SK-N-SH treated with all-trans-retinoic acid at 6 μM for 48 hours (cell line): ENCODE data around the gene WBP2.
"Not testable (repeated sequence)": the region's sequence is repeated elsewhere in the genome, so short reads cannot be mapped to it uniquely, and the experiment has no call there.

Experiments
- ESRRG ChIP-seq: fragments of 250-450 bp; sonication (Bioruptor Pico); IDR thresholded peaks from 2 replicates; pipeline ENCODE4 v1.6.1; 2021; ENCODE audit warnings: mild to moderate bottlenecking
- ISL1 ChIP-seq: fragments of 250-450 bp; sonication (Bioruptor Pico); IDR thresholded peaks from 2 replicates; pipeline ENCODE4 v2.1.2; 2022; ENCODE audit warnings: mild to moderate bottlenecking, moderate library complexity
- PPARA ChIP-seq: fragments of 250-450 bp; sonication (Bioruptor Pico); IDR thresholded peaks from 2 replicates; pipeline ENCODE4 v1.5.0; 2020; ENCODE audit warnings: mild to moderate bottlenecking, borderline replicate concordance
- RARB ChIP-seq: fragments of 250-450 bp; sonication (Bioruptor Pico); IDR thresholded peaks from 2 replicates; pipeline ENCODE4 v1.8.0; 2021; ENCODE audit warnings: mild to moderate bottlenecking, moderate library complexity
- ZFP3 ChIP-seq: fragments of 250-450 bp; sonication (Bioruptor Pico); IDR thresholded peaks from 2 replicates; pipeline ENCODE4 v1.5.0; 2020; ENCODE audit warnings: mild to moderate bottlenecking, moderate library complexity
- TF ChIP-seq, protein P1 (sequence below): fragments of 250-450 bp; sonication (Bioruptor Pico); IDR thresholded peaks from 2 replicates; pipeline ENCODE4 v1.8.0; 2020; ENCODE audit warnings: mild to moderate bottlenecking, moderate library complexity, borderline replicate concordance
- TF ChIP-seq, protein P2 (sequence below): fragments of 250-450 bp; sonication (Bioruptor Pico); IDR thresholded peaks from 2 replicates; pipeline ENCODE4 v1.8.0; 2021; ENCODE audit warnings: low read depth, mild to moderate bottlenecking, moderate library complexity, borderline replicate concordance
- TF ChIP-seq, protein P3 (sequence below): fragments of 250-450 bp; sonication (Bioruptor Pico); IDR thresholded peaks from 2 replicates; pipeline ENCODE4 v1.5.1; 2020; ENCODE audit warnings: low read depth, mild to moderate bottlenecking, moderate library complexity

DNA sequence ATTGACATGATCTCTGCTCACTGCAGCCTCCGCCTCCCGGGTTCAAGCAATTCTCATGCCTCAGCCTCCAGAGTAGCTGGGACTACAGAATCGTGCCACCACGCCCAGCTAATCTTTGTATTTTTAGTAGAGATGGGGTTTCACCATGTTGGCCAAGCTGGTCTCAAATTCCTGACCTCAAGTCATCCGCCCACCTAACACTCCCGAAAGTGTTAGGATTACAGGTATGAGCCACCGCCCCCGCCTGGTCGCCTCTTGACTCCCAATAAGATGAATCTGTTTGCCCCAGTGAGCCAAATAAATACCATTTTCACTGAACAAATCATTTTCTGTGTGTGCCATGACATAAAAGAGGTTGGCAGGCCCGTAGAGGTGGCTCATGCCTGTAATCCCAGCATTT lies 4.2 kb upstream of the WBP2 start:
- not testable (repeated sequence) for TF ChIP-seq ZFP3 (CRISPR knock-in tag); ESRRG (CRISPR knock-in tag); ISL1 (CRISPR knock-in tag); RARB; PPARA (CRISPR knock-in tag)
- TF ChIP-seq, protein P1, sequence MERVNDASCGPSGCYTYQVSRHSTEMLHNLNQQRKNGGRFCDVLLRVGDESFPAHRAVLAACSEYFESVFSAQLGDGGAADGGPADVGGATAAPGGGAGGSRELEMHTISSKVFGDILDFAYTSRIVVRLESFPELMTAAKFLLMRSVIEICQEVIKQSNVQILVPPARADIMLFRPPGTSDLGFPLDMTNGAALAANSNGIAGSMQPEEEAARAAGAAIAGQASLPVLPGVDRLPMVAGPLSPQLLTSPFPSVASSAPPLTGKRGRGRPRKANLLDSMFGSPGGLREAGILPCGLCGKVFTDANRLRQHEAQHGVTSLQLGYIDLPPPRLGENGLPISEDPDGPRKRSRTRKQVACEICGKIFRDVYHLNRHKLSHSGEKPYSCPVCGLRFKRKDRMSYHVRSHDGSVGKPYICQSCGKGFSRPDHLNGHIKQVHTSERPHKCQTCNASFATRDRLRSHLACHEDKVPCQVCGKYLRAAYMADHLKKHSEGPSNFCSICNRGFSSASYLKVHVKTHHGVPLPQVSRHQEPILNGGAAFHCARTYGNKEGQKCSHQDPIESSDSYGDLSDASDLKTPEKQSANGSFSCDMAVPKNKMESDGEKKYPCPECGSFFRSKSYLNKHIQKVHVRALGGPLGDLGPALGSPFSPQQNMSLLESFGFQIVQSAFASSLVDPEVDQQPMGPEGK (CRISPR knock-in tag) = not testable (repeated sequence)
- TF ChIP-seq, protein P2, sequence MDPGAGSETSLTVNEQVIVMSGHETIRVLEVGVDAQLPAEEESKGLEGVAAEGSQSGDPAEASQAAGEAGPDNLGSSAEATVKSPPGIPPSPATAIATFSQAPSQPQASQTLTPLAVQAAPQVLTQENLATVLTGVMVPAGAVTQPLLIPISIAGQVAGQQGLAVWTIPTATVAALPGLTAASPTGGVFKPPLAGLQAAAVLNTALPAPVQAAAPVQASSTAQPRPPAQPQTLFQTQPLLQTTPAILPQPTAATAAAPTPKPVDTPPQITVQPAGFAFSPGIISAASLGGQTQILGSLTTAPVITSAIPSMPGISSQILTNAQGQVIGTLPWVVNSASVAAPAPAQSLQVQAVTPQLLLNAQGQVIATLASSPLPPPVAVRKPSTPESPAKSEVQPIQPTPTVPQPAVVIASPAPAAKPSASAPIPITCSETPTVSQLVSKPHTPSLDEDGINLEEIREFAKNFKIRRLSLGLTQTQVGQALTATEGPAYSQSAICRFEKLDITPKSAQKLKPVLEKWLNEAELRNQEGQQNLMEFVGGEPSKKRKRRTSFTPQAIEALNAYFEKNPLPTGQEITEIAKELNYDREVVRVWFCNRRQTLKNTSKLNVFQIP = not testable (repeated sequence)
- TF ChIP-seq, protein P3, sequence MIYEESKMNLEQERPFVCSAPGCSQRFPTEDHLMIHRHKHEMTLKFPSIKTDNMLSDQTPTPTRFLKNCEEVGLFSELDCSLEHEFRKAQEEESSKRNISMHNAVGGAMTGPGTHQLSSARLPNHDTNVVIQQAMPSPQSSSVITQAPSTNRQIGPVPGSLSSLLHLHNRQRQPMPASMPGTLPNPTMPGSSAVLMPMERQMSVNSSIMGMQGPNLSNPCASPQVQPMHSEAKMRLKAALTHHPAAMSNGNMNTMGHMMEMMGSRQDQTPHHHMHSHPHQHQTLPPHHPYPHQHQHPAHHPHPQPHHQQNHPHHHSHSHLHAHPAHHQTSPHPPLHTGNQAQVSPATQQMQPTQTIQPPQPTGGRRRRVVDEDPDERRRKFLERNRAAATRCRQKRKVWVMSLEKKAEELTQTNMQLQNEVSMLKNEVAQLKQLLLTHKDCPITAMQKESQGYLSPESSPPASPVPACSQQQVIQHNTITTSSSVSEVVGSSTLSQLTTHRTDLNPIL (CRISPR knock-in tag) = not testable (repeated sequence)
